ENCODE results near the gene SPOCK2. TPM values are rescaled to one million over a fixed set of nuclear protein-coding genes. Genes with fewer than 3 reads are reported as not detected.

Gene SPOCK2
- total RNA-seq, 1 experiment from 2014 or later: 0.33 TPM

DNA sequence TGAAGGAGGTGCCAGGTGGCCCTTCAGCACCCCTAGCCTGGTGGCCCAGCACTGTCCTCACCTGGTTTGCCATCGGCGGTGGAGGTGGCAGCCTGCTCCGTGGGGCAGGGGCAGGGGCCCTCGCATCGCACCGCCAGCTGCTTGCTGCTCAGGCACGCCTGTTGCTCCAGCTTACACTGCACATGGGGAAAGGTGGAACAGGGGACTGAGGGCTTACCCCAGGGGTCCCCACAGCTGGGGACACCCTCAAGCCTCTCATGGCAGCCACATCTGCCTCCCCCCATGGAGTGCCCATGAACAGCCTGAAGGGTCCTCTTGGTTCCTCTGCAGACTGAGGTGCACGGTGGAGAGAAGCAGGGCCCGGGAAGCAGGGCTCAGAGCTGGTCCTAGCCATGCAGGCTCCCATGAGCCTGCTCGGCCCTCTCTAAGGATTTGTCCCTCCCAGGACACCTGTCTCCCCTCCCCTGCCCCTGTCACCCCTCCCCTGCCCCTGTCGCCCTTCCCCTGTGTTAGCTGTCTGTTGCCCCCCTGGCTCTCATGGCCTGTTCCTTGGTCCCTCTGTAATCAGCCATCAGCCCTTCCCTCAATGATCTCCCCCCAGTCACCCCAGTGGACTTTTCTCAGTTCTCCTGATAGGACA lies 20.1 kb downstream of the SPOCK2 start:
- H3K27ac ChIP-seq (ENCODE audit: low read length): no peak overlapping the region
- CTCF ChIA-PET: no interaction called here
- peaks cover 8% of the 10 kb centered on the region for H3K4me1 ChIP-seq (ENCODE audit: insufficient read depth, low read length)
- no peak overlapping the region for H3K9ac ChIP-seq (ENCODE audit: low read length)
- ATAC-seq (no peak), DNase-seq (no peak)
- no peaks in the 10 kb centered on the region for H3K79me2 ChIP-seq (ENCODE audit: low read length)
- H4K20me1 ChIP-seq (ENCODE audit: low read length): no peaks in the 10 kb centered on the region
- H3K9me3 ChIP-seq (ENCODE audit: low read length): no peaks in the 10 kb centered on the region
- intact Hi-C loops (cut with micrococcal nuclease): no loop called here
- H3F3A ChIP-seq (ENCODE audit: low read length, unreplicated experiment): no peaks in the 10 kb centered on the region
- POLR2A ChIA-PET (ENCODE audit: unreplicated experiment): no interaction called here
- no peaks in the 10 kb centered on the region for H3K27me3 ChIP-seq (ENCODE audit: low read length)
- TF ChIP-seq EZH2phosphoT487 (IDR thresholded peaks at IDR 0.05; ENCODE audit: borderline replicate concordance, low read length) (no peak), EZH2 (IDR thresholded peaks at IDR 0.05; ENCODE audit: low read length, unreplicated experiment) (no peak)
- TF ChIP-seq, protein P1, sequence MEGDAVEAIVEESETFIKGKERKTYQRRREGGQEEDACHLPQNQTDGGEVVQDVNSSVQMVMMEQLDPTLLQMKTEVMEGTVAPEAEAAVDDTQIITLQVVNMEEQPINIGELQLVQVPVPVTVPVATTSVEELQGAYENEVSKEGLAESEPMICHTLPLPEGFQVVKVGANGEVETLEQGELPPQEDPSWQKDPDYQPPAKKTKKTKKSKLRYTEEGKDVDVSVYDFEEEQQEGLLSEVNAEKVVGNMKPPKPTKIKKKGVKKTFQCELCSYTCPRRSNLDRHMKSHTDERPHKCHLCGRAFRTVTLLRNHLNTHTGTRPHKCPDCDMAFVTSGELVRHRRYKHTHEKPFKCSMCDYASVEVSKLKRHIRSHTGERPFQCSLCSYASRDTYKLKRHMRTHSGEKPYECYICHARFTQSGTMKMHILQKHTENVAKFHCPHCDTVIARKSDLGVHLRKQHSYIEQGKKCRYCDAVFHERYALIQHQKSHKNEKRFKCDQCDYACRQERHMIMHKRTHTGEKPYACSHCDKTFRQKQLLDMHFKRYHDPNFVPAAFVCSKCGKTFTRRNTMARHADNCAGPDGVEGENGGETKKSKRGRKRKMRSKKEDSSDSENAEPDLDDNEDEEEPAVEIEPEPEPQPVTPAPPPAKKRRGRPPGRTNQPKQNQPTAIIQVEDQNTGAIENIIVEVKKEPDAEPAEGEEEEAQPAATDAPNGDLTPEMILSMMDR (conservative IDR thresholded peaks at IDR 0.05; ENCODE audit: low read depth, low read length): no peak
- no peak overlapping the region for H3K4me3 ChIP-seq (ENCODE audit: low read length)
- no peaks in the 10 kb centered on the region for H3K36me3 ChIP-seq (ENCODE audit: low read depth, low read length)
- H2AFZ ChIP-seq (ENCODE audit: low read length): no peak overlapping the region
- no peaks in the 10 kb centered on the region for H3K9me2 ChIP-seq (replicated peaks; ENCODE audit: low read length)
- BruUV-seq (replicated peaks): no TSS peak
- no peak overlapping the region for H3K4me2 ChIP-seq (ENCODE audit: low read length)

DNA sequence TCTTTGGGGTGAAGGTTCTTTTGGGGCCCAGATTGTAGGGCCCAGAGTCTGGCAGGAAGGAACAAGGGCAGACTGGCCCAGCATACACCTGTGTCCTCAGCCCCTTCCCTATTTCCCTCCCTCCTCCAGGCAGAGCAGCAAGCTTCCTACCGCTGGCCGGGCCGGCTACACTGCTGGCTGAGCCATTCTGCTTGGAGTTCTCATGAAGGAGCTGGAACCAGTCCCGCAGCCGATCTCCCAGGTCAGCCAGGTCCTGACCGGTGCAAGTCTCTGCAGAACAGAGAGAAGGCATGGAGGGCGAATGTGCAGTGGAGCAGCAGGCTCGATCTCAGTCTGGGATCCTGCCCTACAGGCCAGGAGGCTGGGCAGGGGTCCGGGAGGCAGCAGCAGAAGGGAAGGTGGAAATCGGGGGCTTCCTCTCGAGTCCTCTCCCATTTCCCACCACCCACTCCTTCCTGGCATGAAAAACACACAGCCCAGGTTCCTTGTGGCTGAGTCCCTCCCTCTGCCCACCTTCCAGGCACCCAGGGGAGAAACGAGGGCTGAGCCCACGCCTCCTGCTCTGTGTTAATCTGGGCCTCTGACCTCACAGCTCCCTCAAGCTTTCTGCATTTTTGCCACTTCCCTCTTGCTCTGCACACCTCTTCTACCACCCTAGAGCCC lies 20.8 kb downstream of the SPOCK2 start:
- no TSS peak for BruUV-seq (replicated peaks)
- intact Hi-C loops (cut with micrococcal nuclease): no loop called here
- ChIA-PET CTCF (no interaction called here), POLR2A (ENCODE audit: unreplicated experiment) (no interaction called here)
- TF ChIP-seq EZH2phosphoT487 (IDR thresholded peaks at IDR 0.05; ENCODE audit: borderline replicate concordance, low read length): no peak
- peaks cover 8% of the 10 kb centered on the region for H3K4me1 ChIP-seq (ENCODE audit: insufficient read depth, low read length)
- H2AFZ ChIP-seq (ENCODE audit: low read length): no peak overlapping the region
- no peaks in the 10 kb centered on the region for H3K27me3 ChIP-seq (ENCODE audit: low read length)
- H3K79me2 ChIP-seq (ENCODE audit: low read length): no peaks in the 10 kb centered on the region
- no peak overlapping the region for H3K4me3 ChIP-seq (ENCODE audit: low read length)
- ATAC-seq (no peak), DNase-seq (no peak)
- no peak overlapping the region for H3K27ac ChIP-seq (ENCODE audit: low read length)
- H3K9me2 ChIP-seq (replicated peaks; ENCODE audit: low read length): no peaks in the 10 kb centered on the region
- H3K4me2 ChIP-seq (ENCODE audit: low read length): no peak overlapping the region
- H3K36me3 ChIP-seq (ENCODE audit: low read depth, low read length): no peaks in the 10 kb centered on the region
- no peaks in the 10 kb centered on the region for H3K9me3 ChIP-seq (ENCODE audit: low read length)
- H4K20me1 ChIP-seq (ENCODE audit: low read length): no peaks in the 10 kb centered on the region
- no peak overlapping the region for H3K9ac ChIP-seq (ENCODE audit: low read length)
- no peaks in the 10 kb centered on the region for H3F3A ChIP-seq (ENCODE audit: low read length, unreplicated experiment)

DNA sequence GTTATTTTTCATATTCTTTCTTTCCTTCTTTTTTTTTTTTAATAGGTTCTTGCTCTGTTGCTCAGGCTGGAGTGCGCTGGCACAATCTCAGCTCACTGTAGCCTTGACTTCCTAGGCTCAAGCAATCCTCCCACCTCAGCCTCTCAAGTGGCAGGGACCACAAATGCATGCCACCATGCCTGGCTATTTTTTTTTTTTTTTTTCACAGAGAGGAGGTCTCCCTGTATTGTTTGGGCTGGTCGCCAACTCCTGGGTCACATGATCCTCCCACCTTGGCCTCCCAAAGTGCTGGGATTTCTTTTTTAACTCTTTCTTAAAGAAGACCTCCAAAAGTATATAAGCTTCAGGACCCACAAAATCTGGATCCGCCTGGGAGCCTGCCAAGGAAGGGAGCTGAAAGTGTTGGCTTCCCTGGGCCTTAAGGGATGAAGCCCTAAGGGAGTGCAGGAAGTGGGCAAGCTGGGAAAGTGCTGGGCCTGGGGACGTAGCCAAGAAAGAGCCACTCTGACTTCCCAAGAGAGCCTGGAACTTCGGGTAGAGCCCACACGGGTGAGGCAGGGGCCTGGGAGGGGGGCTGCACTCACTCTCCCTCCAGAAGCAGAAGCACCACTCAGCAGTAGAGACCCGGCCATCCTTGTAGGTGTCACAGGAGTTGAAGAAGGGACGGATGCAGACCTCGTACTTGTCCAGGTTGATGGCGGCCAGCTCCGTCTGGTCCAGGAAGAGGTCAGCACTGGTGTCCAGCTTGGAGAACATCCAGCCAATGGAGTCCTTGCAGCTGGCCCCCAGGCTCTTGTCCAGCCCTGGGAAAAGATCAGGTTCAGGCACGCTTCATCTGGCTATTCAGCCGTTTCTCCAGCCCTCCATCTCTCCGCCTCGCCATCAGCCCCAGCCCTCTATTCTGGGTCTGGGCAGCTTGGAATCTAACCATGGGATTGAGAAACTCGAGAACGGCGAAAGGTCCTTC lies 21.8 kb downstream of the SPOCK2 start:
- Histone ChIP-seq H3K27me3 (ENCODE audit: low read length) (no peaks in the 10 kb centered on the region), H3K27ac (ENCODE audit: low read length) (no peak overlapping the region), H3K79me2 (ENCODE audit: low read length) (no peaks in the 10 kb centered on the region), H3K9ac (ENCODE audit: low read length) (no peak overlapping the region), H3K9me3 (ENCODE audit: low read length) (no peaks in the 10 kb centered on the region), H3K4me1 (ENCODE audit: insufficient read depth, low read length) (peaks cover 8% of the 10 kb centered on the region), H3K4me3 (ENCODE audit: low read length) (no peak overlapping the region), H2AFZ (ENCODE audit: low read length) (no peak overlapping the region), H3K9me2 (replicated peaks; ENCODE audit: low read length) (no peaks in the 10 kb centered on the region), H4K20me1 (ENCODE audit: low read length) (no peaks in the 10 kb centered on the region), H3K4me2 (ENCODE audit: low read length) (no peak overlapping the region), H3K36me3 (ENCODE audit: low read depth, low read length) (no peaks in the 10 kb centered on the region), H3F3A (ENCODE audit: low read length, unreplicated experiment) (no peaks in the 10 kb centered on the region)
- no TSS peak for BruUV-seq (replicated peaks)
- ChIA-PET POLR2A (ENCODE audit: unreplicated experiment) (no interaction called here), CTCF (no interaction called here)
- intact Hi-C loops (cut with micrococcal nuclease): no loop called here
- TF ChIP-seq, protein P1 (conservative IDR thresholded peaks at IDR 0.05; ENCODE audit: low read depth, low read length): no peak
- TF ChIP-seq EZH2phosphoT487 (IDR thresholded peaks at IDR 0.05; ENCODE audit: borderline replicate concordance, low read length) (no peak), EZH2 (IDR thresholded peaks at IDR 0.05; ENCODE audit: low read length, unreplicated experiment) (no peak)
- DNase-seq (no peak), ATAC-seq (no peak)
